MCF 10A (cell line): ENCODE results near the gene CARHSP1. TPM values are rescaled to one million over a fixed set of nuclear protein-coding genes. Genes with fewer than 3 reads are reported as not detected.
A peak's percentile ranks its signal among the peaks of the same experiment; 100 is the strongest.
"Not testable (repeated sequence)": the region's sequence is repeated elsewhere in the genome, so short reads cannot be mapped to it uniquely, and the experiment has no call there.

Experiments used
- BruUV-seq: library from RNA; stranded (reverse); fragments of 400-500 nt; replicated peaks from 2 replicates; lab custom pipeline; 2021; lab: Mats Ljungman, UMichigan
- CTCF ChIA-PET: fragments of 300-600 bp; sonication (Branson Sonifier 250); formaldehyde crosslinking; extraction: SDS; loops from one replicate; lab custom pipeline; 2021; ENCODE audit warnings: antibody characterized with exemption, inconsistent platforms; lab: Yijun Ruan, JAX
- POLR2A ChIA-PET: fragments of 300-600, 350-650 bp; sonication (Branson Sonifier 250); formaldehyde crosslinking; extraction: SDS; loops from one replicate; lab custom pipeline; 2020; ENCODE audit warnings: antibody characterized with exemption, inconsistent platforms; lab: Yijun Ruan, JAX
- DNase-seq: peaks from one replicate; pipeline ENCODE4 v3.0.0-alpha.2; 2018; ENCODE audit not compliant: unreplicated experiment
- H3K27ac Mint-ChIP-seq: one replicate; pipeline ENCODE4 v1.8.0; 2022; ENCODE audit warnings: mild to moderate bottlenecking, low read depth, mixed read lengths; ENCODE audit not compliant: unreplicated experiment
- H3K27me3 Mint-ChIP-seq: one replicate; pipeline ENCODE4 v1.8.0; 2022; ENCODE audit warnings: mixed read lengths; ENCODE audit not compliant: insufficient read depth, unreplicated experiment
- H3K36me3 Mint-ChIP-seq: one replicate; pipeline ENCODE4 v1.8.0; 2022; ENCODE audit warnings: mild to moderate bottlenecking, moderate library complexity, mixed read lengths; ENCODE audit not compliant: insufficient read depth, unreplicated experiment
- H3K4me1 Mint-ChIP-seq: one replicate; pipeline ENCODE4 v1.8.0; 2022; ENCODE audit warnings: mixed read lengths; ENCODE audit not compliant: insufficient read depth, unreplicated experiment
- H3K4me3 Mint-ChIP-seq: one replicate; pipeline ENCODE4 v1.8.0; 2022; ENCODE audit warnings: mild to moderate bottlenecking, moderate library complexity, mixed read lengths; ENCODE audit not compliant: unreplicated experiment
- H3K9me3 Mint-ChIP-seq: one replicate; pipeline ENCODE4 v1.8.0; 2022; ENCODE audit warnings: mixed read lengths; ENCODE audit not compliant: unreplicated experiment
- CTCF ChIP-seq: fragments of 200-600 bp; IDR thresholded peaks from one replicate; pipeline ENCODE4 v1.8.0; 2022; ENCODE audit warnings: antibody characterized with exemption, mild to moderate bottlenecking; ENCODE audit not compliant: unreplicated experiment
- intact Hi-C: fragments of 100-400 bp; cut with micrococcal nuclease; formaldehyde crosslinking; loops from 2 replicates; pipeline ENCODE4 v1.14.1; 2022
- total RNA-seq: library from RNA; stranded (reverse); gene quantifications from 2 replicates; pipeline ENCODE4 v1.2.3, GENCODE V29; 2022

CARHSP1 gene
- total RNA-seq, 1 experiment from 2014 or later = 27.8 TPM

DNA sequence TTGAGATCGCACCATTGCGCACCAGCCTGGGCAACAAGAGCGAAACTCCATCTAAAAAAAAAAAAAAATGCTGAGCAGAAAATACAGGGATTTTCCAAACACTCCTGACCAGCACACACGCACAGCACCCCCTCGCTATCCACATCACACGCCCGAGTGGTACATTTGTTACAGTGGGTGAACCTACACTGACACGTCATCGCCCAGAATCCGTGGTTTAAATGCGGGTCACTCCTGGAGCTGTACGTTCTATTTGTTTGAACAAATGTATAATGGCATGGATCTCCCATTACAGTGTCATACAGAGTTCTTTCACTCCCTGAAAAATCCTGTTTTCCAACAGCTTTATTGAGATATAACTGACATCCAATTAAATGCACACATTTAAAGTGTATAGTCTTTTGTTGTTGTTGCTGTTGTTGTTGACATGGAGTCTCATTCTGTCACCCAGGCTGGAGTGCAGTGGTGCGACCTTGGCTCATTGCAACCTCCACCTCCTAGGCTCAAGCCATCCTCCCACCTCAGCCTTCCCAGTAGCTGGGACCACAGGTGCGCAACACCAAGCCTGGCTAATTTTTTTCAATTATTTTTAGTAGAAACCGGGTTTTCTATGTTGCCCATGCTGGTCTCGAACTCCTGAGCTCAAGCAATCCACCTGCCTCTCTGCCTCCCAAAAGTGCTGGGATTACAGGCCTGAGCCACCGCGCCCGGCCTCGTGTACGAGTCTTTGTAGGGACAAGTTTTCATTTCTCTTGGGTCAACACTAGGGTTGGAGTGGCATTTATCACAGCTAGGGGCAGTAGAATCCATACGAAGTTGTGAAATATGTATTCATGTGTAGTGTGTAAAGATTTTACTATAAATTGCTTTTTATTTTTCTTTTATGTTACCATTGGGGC, 4.4 kb upstream of the CARHSP1 start:
- Mint-ChIP-seq H3K27me3 (no peaks in the 10 kb centered on the region), H3K36me3 (no peaks in the 10 kb centered on the region), H3K4me3 (no peak overlapping the region), H3K4me1 (peaks cover 20% of the 10 kb centered on the region), H3K27ac (no peak overlapping the region), H3K9me3 (no peaks in the 10 kb centered on the region)
- ChIA-PET CTCF (interaction anchor here (0.5 to 2.0 kb wide), 16 partner anchors 9 to 306 kb away, joined by 3 to 8 read pairs (median 4); partner anchors contain the start of gene TMEM114), POLR2A (no interaction called here)
- BruUV-seq = no TSS peak
- DNase-seq = no peak
- intact Hi-C loops = no loop called here
- TF ChIP-seq CTCF = peak; percentile 16

- ChIA-PET POLR2A (interaction anchor here (0.6 kb wide), 2 partner anchors 13 to 26 kb away, joined by 3 to 4 read pairs; no protein-coding TSS in a partner anchor), CTCF (interaction anchor here (1.0 to 3.1 kb wide), 3 partner anchors 8 to 212 kb away, joined by 3 to 40 read pairs (median 6); no protein-coding TSS in a partner anchor)
- Mint-ChIP-seq H3K27ac (no peak overlapping the region), H3K9me3 (no peaks in the 10 kb centered on the region), H3K4me3 (no peak overlapping the region), H3K27me3 (no peaks in the 10 kb centered on the region), H3K4me1 (peaks cover 24% of the 10 kb centered on the region), H3K36me3 (no peaks in the 10 kb centered on the region)
- no peak for DNase-seq
- BruUV-seq = no TSS peak
- intact Hi-C loops = no loop called here
- no peak for TF ChIP-seq CTCF
These were observed 3.3 kb upstream of the CARHSP1 start for GRCh38 chr16:8872071-8872470.

- CTCF ChIA-PET = interaction anchor here (0.6 to 3.1 kb wide), 3 partner anchors 10 to 1645 kb away, joined by 3 to 40 read pairs (median 4); no protein-coding TSS in a partner anchor
- H3K9me3 Mint-ChIP-seq, BruUV-seq, H3K27me3 Mint-ChIP-seq, intact Hi-C loops, H3K4me3 Mint-ChIP-seq, H3K27ac Mint-ChIP-seq, H3K36me3 Mint-ChIP-seq, DNase-seq: not testable (repeated sequence)
- POLR2A ChIA-PET = interaction anchor here (1.4 to 2.1 kb wide), 3 partner anchors 10 to 69 kb away, joined by 3 to 14 read pairs (median 3); no protein-coding TSS in a partner anchor
- peaks cover 29% of the 10 kb centered on the region for H3K4me1 Mint-ChIP-seq
These were observed 1.1 kb upstream of the CARHSP1 start for GRCh38 chr16:8869988-8870241.

GRCh38 chr16:8869212-8869987, 594 bp upstream of the CARHSP1 start:
- no peak for TF ChIP-seq CTCF
- H3K36me3 Mint-ChIP-seq = no peaks in the 10 kb centered on the region
- peak overlapping the region; percentile 87 for H3K4me3 Mint-ChIP-seq
- peaks cover 31% of the 10 kb centered on the region for H3K4me1 Mint-ChIP-seq
- no peaks in the 10 kb centered on the region for H3K9me3 Mint-ChIP-seq
- H3K27me3 Mint-ChIP-seq = no peaks in the 10 kb centered on the region
- DNase-seq = no peak
- no peak overlapping the region for H3K27ac Mint-ChIP-seq
- no TSS peak for BruUV-seq
- ChIA-PET CTCF (interaction anchor here (0.8 to 3.1 kb wide), 5 partner anchors 10 to 296 kb away, joined by 3 to 40 read pairs (median 7); no protein-coding TSS in a partner anchor), POLR2A (interaction anchor here (0.6 to 2.1 kb wide), 15 partner anchors 9 to 248 kb away, joined by 3 to 14 read pairs (median 5); partner anchors contain the start of genes METTL22, PMM2, TMEM186 and USP7)
- intact Hi-C loops = no loop called here
